Vagina (tissue), 2 donors: ENCODE measurements around the gene MBLAC1.

ENCODE experiments used
- CTCF ChIP-seq, 3 experiments: fragments of 450-650 bp in 2 of 3; fragments of 200-600 bp in 1 of 3; sonication (generic) in 1 of 3; IDR thresholded peaks; one replicate each; pipeline ENCODE4 v1.5.1; 2017 to 2019; ENCODE audit warnings: antibody characterized with exemption in 3 of 3, mild to moderate bottlenecking in 2 of 3, moderate library complexity in 2 of 3
- POLR2A ChIP-seq, 2 donors: fragments of 450-650 bp; IDR thresholded peaks; one replicate each; pipeline ENCODE4 v1.6.1; 2017; ENCODE audit warnings: antibody characterized with exemption in 2 of 2, mild to moderate bottlenecking in 2 of 2, moderate library complexity in 2 of 2
- POLR2AphosphoS5 ChIP-seq, 2 donors: sonication (generic); formaldehyde crosslinking; IDR thresholded peaks; one replicate each; pipeline ENCODE4 v1.9.0; 2017; ENCODE audit warnings: antibody characterized with exemption in 2 of 2, mild to moderate bottlenecking in 2 of 2, low read depth in 1 of 2; ENCODE audit not compliant: insufficient read depth in 1 of 2

- TF ChIP-seq CTCF (IDR thresholded peaks at IDR 0.05) = no peak
- TF ChIP-seq POLR2A (IDR thresholded peaks at IDR 0.05) = no peak
- TF ChIP-seq POLR2AphosphoS5 (IDR thresholded peaks at IDR 0.05; ENCODE audit: insufficient read depth in 1 of 2, low read depth in 1 of 2) = no peak
These were observed 15.7 kb downstream of the MBLAC1 start for GRCh38 chr7:100142461-100142860.
